GM23338 (cell line): Measurements from ENCODE around the gene SORCS2. TPM values are rescaled to one million over a fixed set of nuclear protein-coding genes. Genes with fewer than 3 reads are reported as not detected.

Experiments used
- ATAC-seq: fragments of 200-7000 bp; cut with Tn5 transposase; 3 replicates; pipeline ENCODE4 v1.9.1; 2020
- DNase-seq: peaks from one replicate; pipeline ENCODE4 v3.0.0-alpha.2; 2015; ENCODE audit warnings: low spot score
- H2AFZ ChIP-seq: fragments of 200-600 bp; sonication (generic); 2 replicates; pipeline ENCODE4 v1.8.0; 2016; ENCODE audit warnings: antibody characterized with exemption, mild to moderate bottlenecking, moderate library complexity
- H3F3A ChIP-seq: fragments of 200-600 bp; sonication (generic); replicated peaks from 2 replicates; pipeline ENCODE4 v1.8.0; 2017; ENCODE audit warnings: antibody characterized with exemption, mixed run types, low read depth
- H3K27ac ChIP-seq: fragments of 200-600 bp; sonication (generic); 2 replicates; pipeline ENCODE4 v1.6.1; 2016; ENCODE audit warnings: low read depth
- H3K27me3 ChIP-seq: fragments of 200-600 bp; sonication (generic); 2 replicates; pipeline ENCODE4 v1.8.0; 2016; ENCODE audit warnings: mild to moderate bottlenecking, mixed run types, moderate library complexity; ENCODE audit not compliant: insufficient read depth
- H3K36me3 ChIP-seq: fragments of 200-600 bp; sonication (generic); 2 replicates; pipeline ENCODE4 v1.8.0; 2016; ENCODE audit warnings: mild to moderate bottlenecking; ENCODE audit not compliant: insufficient read depth
- H3K4me1 ChIP-seq: fragments of 200-600 bp; sonication (generic); 2 replicates; pipeline ENCODE4 v1.8.0; 2016; ENCODE audit warnings: mild to moderate bottlenecking, moderate library complexity; ENCODE audit not compliant: insufficient read depth
- H3K4me2 ChIP-seq: fragments of 200-600 bp; sonication (generic); 2 replicates; pipeline ENCODE4 v1.7.1; 2017; ENCODE audit warnings: mixed run types
- H3K4me3 ChIP-seq: fragments of 200-600 bp; sonication (generic); 2 replicates; pipeline ENCODE4 v1.6.1; 2016; ENCODE audit warnings: mixed run types
- H3K79me2 ChIP-seq: fragments of 200-600 bp; sonication (generic); replicated peaks from 2 replicates; pipeline ENCODE4 v1.8.0; 2017; ENCODE audit warnings: mild to moderate bottlenecking; ENCODE audit not compliant: insufficient read depth
- H3K9me2 ChIP-seq: fragments of 200-600 bp; sonication (generic); 2 replicates; pipeline ENCODE4 v1.8.0; 2017; ENCODE audit not compliant: insufficient read depth
- H4K20me1 ChIP-seq: fragments of 200-600 bp; sonication (generic); replicated peaks from 2 replicates; pipeline ENCODE4 v1.8.0; 2017; ENCODE audit warnings: mild to moderate bottlenecking; ENCODE audit not compliant: insufficient read depth
- H3K27ac Mint-ChIP-seq: 2 replicates; pipeline ENCODE4 v1.8.0; 2020; ENCODE audit warnings: inconsistent platforms, mild to moderate bottlenecking, moderate library complexity, mixed read lengths
- H3K27me3 Mint-ChIP-seq: 3 replicates; pipeline ENCODE4 v1.8.0; 2022; ENCODE audit warnings: low read depth, mild to moderate bottlenecking, moderate library complexity, mixed read lengths, inconsistent platforms; ENCODE audit not compliant: insufficient read depth, poor library complexity
- H3K36me3 Mint-ChIP-seq: 3 replicates; pipeline ENCODE4 v1.8.0; 2021; ENCODE audit warnings: low read depth, mild to moderate bottlenecking, inconsistent platforms, moderate library complexity, mixed read lengths
- H3K4me1 Mint-ChIP-seq: 3 replicates; pipeline ENCODE4 v1.8.0; 2020; ENCODE audit warnings: mild to moderate bottlenecking, inconsistent platforms, mixed read lengths
- H3K4me3 Mint-ChIP-seq: 3 replicates; pipeline ENCODE4 v1.8.0; 2021; ENCODE audit warnings: moderate library complexity, mild to moderate bottlenecking, inconsistent platforms, mixed read lengths
- H3K9me3 Mint-ChIP-seq: 3 replicates; pipeline ENCODE4 v1.8.0; 2020; ENCODE audit warnings: moderate library complexity, mild to moderate bottlenecking, inconsistent platforms, mixed read lengths
- CREB1 ChIP-seq: fragments of 250-450 bp; sonication (Bioruptor Pico); IDR thresholded peaks from 2 replicates; pipeline ENCODE4 v1.5.0; 2020; ENCODE audit warnings: low read depth, mild to moderate bottlenecking, moderate library complexity
- EZH2 ChIP-seq: fragments of 200-600 bp; sonication (generic); IDR thresholded peaks from one replicate; pipeline ENCODE4 v1.8.0; 2017; ENCODE audit warnings: antibody characterized with exemption, mild to moderate bottlenecking, low read depth; ENCODE audit not compliant: unreplicated experiment
- EZH2phosphoT487 ChIP-seq: fragments of 200-600 bp; sonication (generic); IDR thresholded peaks from one replicate; pipeline ENCODE4 v1.8.1; 2018; ENCODE audit warnings: antibody characterized with exemption; ENCODE audit not compliant: unreplicated experiment
- JUNB ChIP-seq: IDR thresholded peaks from one replicate; pipeline ENCODE4 v1.6.1; 2016; ENCODE audit warnings: antibody characterized with exemption; ENCODE audit not compliant: unreplicated experiment
- NANOG ChIP-seq: IDR thresholded peaks from 2 replicates; pipeline ENCODE4 v1.6.1; 2016; ENCODE audit warnings: antibody characterized with exemption, borderline replicate concordance
- POLR2AphosphoS5 ChIP-seq: IDR thresholded peaks from 2 replicates; pipeline ENCODE4 v1.6.1; 2016; ENCODE audit warnings: antibody characterized with exemption, low read depth
- REST ChIP-seq: IDR thresholded peaks from one replicate; pipeline ENCODE4 v1.6.1; 2018; ENCODE audit warnings: antibody characterized with exemption; ENCODE audit not compliant: unreplicated experiment
- STAT1 ChIP-seq: IDR thresholded peaks from one replicate; pipeline ENCODE4 v1.6.1; 2016; ENCODE audit warnings: antibody characterized with exemption; ENCODE audit not compliant: unreplicated experiment
- ZNF114 ChIP-seq: fragments of 250-450 bp; sonication (Bioruptor Pico); IDR thresholded peaks from 2 replicates; pipeline ENCODE4 v1.5.0; 2020; ENCODE audit warnings: mild to moderate bottlenecking, moderate library complexity
- ZNF331 ChIP-seq: fragments of 250-450 bp; sonication (Bioruptor Pico); IDR thresholded peaks from 2 replicates; pipeline ENCODE4 v1.5.0; 2020; ENCODE audit warnings: low read depth, mild to moderate bottlenecking, moderate library complexity
- polyA plus RNA-seq: library from polyadenylated mRNA; unstranded; fragments of >200 nt; fragmentation: Nextera tagmentation; extraction: Ambion mirVana; gene quantifications from 2 replicates; pipeline ENCODE4 v1.2.1, GENCODE V29; 2016
- total RNA-seq: library from RNA; depleted of rRNA; stranded (reverse); fragments of >200 nt; shearing (Covaris generic); gene quantifications from 2 replicates; pipeline ENCODE4 v1.2.3, GENCODE V29; 2014
- TF ChIP-seq, protein P1 (sequence below), 2 experiments: fragments of 200-600 bp in 1 of 2; sonication (generic) in 1 of 2; conservative IDR thresholded peaks; 2 replicates each; pipeline versions ENCODE4 v1.5.1 to v1.6.1; 2016 to 2017; ENCODE audit warnings: antibody characterized with exemption in 2 of 2, low read depth in 2 of 2, mild to moderate bottlenecking in 2 of 2, moderate library complexity in 1 of 2
- TF ChIP-seq, protein P2 (sequence below): fragments of 250-450 bp; sonication (Bioruptor Pico); IDR thresholded peaks from 2 replicates; pipeline ENCODE4 v1.5.0; 2020; ENCODE audit warnings: mild to moderate bottlenecking, moderate library complexity
- TF ChIP-seq, protein P3 (sequence below): IDR thresholded peaks from 2 replicates; pipeline ENCODE4 v1.6.1; 2016; ENCODE audit warnings: antibody characterized with exemption

SORCS2 gene
- total and polyA plus RNA-seq, 2 experiments from 2014 or later = 0.47 to 2.4 TPM

DNA sequence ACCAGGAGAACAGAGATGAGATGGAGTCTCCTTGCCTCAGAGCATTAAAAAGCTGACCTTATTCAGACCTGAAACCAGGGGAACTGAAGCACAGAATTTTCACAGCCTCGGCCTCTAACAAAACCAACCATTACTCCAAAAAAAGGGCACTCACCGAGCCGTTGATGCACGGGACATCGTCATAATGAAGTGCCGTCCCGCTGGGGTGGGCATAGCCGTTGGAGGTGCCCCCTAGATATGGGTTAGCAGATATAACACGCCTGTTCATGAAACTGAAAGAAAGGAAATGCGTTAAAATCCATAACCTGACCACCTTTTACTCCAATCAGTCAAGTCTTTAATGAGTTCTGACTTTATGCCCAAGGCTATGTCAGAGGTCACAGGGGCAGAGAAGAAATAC lies 593.7 kb downstream of the SORCS2 start:
- H2AFZ ChIP-seq = no peak overlapping the region
- no peaks in the 10 kb centered on the region for H3K27me3 ChIP-seq
- no peaks in the 10 kb centered on the region for H3F3A ChIP-seq
- no peaks in the 10 kb centered on the region for H3K9me3 Mint-ChIP-seq
- H4K20me1 ChIP-seq = no peaks in the 10 kb centered on the region; the same call in 1 of the 2 replicates
- no peak overlapping the region for H3K4me3 Mint-ChIP-seq
- peaks cover 1% of the 10 kb centered on the region for H3K27me3 Mint-ChIP-seq
- no peaks in the 10 kb centered on the region for H3K4me1 Mint-ChIP-seq
- peaks cover 3% of the 10 kb centered on the region for H3K36me3 Mint-ChIP-seq
- peaks cover 5% of the 10 kb centered on the region for H3K36me3 ChIP-seq
- no peaks in the 10 kb centered on the region for H3K9me2 ChIP-seq
- DNase-seq (no peak), ATAC-seq (no peak)
- no peaks in the 10 kb centered on the region for H3K79me2 ChIP-seq
- H3K4me1 ChIP-seq = no peaks in the 10 kb centered on the region
- no peak overlapping the region for H3K4me2 ChIP-seq
- no peak overlapping the region for H3K27ac Mint-ChIP-seq
- TF ChIP-seq REST (no peak), NANOG (no peak), POLR2AphosphoS5 (no peak), CREB1 (CRISPR knock-in tag) (no peak), ZNF114 (no peak), STAT1 (no peak), JUNB (no peak), EZH2phosphoT487 (no peak), EZH2 (no peak), ZNF331 (CRISPR knock-in tag) (no peak)
- TF ChIP-seq, protein P1, sequence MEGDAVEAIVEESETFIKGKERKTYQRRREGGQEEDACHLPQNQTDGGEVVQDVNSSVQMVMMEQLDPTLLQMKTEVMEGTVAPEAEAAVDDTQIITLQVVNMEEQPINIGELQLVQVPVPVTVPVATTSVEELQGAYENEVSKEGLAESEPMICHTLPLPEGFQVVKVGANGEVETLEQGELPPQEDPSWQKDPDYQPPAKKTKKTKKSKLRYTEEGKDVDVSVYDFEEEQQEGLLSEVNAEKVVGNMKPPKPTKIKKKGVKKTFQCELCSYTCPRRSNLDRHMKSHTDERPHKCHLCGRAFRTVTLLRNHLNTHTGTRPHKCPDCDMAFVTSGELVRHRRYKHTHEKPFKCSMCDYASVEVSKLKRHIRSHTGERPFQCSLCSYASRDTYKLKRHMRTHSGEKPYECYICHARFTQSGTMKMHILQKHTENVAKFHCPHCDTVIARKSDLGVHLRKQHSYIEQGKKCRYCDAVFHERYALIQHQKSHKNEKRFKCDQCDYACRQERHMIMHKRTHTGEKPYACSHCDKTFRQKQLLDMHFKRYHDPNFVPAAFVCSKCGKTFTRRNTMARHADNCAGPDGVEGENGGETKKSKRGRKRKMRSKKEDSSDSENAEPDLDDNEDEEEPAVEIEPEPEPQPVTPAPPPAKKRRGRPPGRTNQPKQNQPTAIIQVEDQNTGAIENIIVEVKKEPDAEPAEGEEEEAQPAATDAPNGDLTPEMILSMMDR (conservative IDR thresholded peaks at IDR 0.05; ENCODE audit: low read depth in 2 of 2) = no peak
- TF ChIP-seq, protein P2, sequence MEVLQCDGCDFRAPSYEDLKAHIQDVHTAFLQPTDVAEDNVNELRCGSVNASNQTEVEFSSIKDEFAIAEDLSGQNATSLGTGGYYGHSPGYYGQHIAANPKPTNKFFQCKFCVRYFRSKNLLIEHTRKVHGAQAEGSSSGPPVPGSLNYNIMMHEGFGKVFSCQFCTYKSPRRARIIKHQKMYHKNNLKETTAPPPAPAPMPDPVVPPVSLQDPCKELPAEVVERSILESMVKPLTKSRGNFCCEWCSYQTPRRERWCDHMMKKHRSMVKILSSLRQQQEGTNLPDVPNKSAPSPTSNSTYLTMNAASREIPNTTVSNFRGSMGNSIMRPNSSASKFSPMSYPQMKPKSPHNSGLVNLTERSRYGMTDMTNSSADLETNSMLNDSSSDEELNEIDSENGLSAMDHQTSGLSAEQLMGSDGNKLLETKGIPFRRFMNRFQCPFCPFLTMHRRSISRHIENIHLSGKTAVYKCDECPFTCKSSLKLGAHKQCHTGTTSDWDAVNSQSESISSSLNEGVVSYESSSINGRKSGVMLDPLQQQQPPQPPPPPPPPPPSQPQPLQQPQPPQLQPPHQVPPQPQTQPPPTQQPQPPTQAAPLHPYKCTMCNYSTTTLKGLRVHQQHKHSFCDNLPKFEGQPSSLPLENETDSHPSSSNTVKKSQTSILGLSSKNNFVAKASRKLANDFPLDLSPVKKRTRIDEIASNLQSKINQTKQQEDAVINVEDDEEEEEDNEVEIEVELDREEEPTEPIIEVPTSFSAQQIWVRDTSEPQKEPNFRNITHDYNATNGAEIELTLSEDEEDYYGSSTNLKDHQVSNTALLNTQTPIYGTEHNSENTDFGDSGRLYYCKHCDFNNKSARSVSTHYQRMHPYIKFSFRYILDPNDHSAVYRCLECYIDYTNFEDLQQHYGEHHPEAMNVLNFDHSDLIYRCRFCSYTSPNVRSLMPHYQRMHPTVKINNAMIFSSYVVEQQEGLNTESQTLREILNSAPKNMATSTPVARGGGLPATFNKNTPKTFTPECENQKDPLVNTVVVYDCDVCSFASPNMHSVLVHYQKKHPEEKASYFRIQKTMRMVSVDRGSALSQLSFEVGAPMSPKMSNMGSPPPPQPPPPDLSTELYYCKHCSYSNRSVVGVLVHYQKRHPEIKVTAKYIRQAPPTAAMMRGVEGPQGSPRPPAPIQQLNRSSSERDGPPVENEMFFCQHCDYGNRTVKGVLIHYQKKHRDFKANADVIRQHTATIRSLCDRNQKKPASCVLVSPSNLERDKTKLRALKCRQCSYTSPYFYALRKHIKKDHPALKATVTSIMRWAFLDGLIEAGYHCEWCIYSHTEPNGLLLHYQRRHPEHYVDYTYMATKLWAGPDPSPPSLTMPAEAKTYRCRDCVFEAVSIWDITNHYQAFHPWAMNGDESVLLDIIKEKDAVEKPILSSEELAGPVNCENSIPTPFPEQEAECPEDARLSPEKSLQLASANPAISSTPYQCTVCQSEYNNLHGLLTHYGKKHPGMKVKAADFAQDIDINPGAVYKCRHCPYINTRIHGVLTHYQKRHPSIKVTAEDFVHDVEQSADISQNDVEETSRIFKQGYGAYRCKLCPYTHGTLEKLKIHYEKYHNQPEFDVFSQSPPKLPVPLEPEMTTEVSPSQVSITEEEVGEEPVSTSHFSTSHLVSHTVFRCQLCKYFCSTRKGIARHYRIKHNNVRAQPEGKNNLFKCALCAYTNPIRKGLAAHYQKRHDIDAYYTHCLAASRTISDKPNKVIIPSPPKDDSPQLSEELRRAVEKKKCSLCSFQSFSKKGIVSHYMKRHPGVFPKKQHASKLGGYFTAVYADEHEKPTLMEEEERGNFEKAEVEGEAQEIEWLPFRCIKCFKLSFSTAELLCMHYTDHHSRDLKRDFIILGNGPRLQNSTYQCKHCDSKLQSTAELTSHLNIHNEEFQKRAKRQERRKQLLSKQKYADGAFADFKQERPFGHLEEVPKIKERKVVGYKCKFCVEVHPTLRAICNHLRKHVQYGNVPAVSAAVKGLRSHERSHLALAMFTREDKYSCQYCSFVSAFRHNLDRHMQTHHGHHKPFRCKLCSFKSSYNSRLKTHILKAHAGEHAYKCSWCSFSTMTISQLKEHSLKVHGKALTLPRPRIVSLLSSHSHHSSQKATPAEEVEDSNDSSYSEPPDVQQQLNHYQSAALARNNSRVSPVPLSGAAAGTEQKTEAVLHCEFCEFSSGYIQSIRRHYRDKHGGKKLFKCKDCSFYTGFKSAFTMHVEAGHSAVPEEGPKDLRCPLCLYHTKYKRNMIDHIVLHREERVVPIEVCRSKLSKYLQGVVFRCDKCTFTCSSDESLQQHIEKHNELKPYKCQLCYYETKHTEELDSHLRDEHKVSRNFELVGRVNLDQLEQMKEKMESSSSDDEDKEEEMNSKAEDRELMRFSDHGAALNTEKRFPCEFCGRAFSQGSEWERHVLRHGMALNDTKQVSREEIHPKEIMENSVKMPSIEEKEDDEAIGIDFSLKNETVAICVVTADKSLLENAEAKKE (CRISPR knock-in tag) = no peak
- TF ChIP-seq, protein P3, sequence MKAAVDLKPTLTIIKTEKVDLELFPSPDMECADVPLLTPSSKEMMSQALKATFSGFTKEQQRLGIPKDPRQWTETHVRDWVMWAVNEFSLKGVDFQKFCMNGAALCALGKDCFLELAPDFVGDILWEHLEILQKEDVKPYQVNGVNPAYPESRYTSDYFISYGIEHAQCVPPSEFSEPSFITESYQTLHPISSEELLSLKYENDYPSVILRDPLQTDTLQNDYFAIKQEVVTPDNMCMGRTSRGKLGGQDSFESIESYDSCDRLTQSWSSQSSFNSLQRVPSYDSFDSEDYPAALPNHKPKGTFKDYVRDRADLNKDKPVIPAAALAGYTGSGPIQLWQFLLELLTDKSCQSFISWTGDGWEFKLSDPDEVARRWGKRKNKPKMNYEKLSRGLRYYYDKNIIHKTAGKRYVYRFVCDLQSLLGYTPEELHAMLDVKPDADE = no peak
- no peak overlapping the region for H3K27ac ChIP-seq
- H3K4me3 ChIP-seq = no peak overlapping the region
